ENCODE results near the gene CASP8.

- TF ChIP-seq POLR2A (IDR thresholded peaks at IDR 0.05; ENCODE audit: low read depth, low read length): no peak
- no peak for TF ChIP-seq POLR2AphosphoS5 (IDR thresholded peaks at IDR 0.05; ENCODE audit: low read depth, low read length)
Measured at GRCh38 chr2:201285499-201285898, 25.2 kb downstream of the CASP8 start.

Data from GM12892 (cell line).